T47D (cell line): ENCODE measurements around the gene MYBL2.

Experiments used
- DNase-seq, 2 experiments: peaks; one replicate each; pipeline versions ENCODE4 v3.0.0 to v3.0.0-alpha.2; 2011 to 2012; ENCODE audit warnings: low read depth in 1 of 2, low spot score in 1 of 2
- JUND ChIP-seq: IDR thresholded peaks from 2 replicates; pipeline ENCODE4 v1.6.1; 2012; ENCODE audit warnings: low read depth
- in situ Hi-C: cut with HindIII; loops from 2 replicates; pipeline ENCODE4 v1.10.0; 2016; ENCODE audit warnings: low sequenced_read_pairs, low pct_unique_long_range_greater_than_20kb

Gene MYBL2

GRCh38 chr20:43731927-43732326, 65.0 kb downstream of the MYBL2 start:
- in situ Hi-C loops: no loop called here
- no peak for DNase-seq
- TF ChIP-seq JUND: no peak

- in situ Hi-C loops: no loop called here
- no peak for TF ChIP-seq JUND
- peak in 1 of 2 experiments; percentile 47 for DNase-seq
These were observed 69.8 kb downstream of the MYBL2 start for GRCh38 chr20:43736588-43737158.

GRCh38 chr20:43737925-43738324, 71.0 kb downstream of the MYBL2 start:
- DNase-seq: no peak
- in situ Hi-C loops: no loop called here
- TF ChIP-seq JUND: no peak

- no peak for TF ChIP-seq JUND
- no peak for DNase-seq
- in situ Hi-C loops: no loop called here
These were observed 72.3 kb downstream of the MYBL2 start for GRCh38 chr20:43739148-43739749.

GRCh38 chr20:43740642-43741041, 73.7 kb downstream of the MYBL2 start:
- in situ Hi-C loops: no loop called here
- DNase-seq: no peak

GRCh38 chr20:43744151-43744611, 77.3 kb downstream of the MYBL2 start:
- DNase-seq: no peak
- in situ Hi-C loops: no loop called here
- no peak for TF ChIP-seq JUND

More at GRCh38 chr20:43740642-43741041, 73.7 kb downstream of the MYBL2 start:
- TF ChIP-seq JUND: no peak

- in situ Hi-C loops: no loop called here
- DNase-seq: no peak
- TF ChIP-seq JUND: no peak
These were observed 78.2 kb downstream of the MYBL2 start for GRCh38 chr20:43744966-43745730.

- no peak for TF ChIP-seq JUND
- no peak for DNase-seq
- in situ Hi-C loops: no loop called here
These were observed 79.6 kb downstream of the MYBL2 start for GRCh38 chr20:43746344-43747137.

GRCh38 chr20:43748274-43748673, 81.4 kb downstream of the MYBL2 start:
- in situ Hi-C loops: no loop called here
- DNase-seq: no peak
- TF ChIP-seq JUND: no peak

- no peak for TF ChIP-seq JUND
- peak; percentile 75 to 90 for DNase-seq
- in situ Hi-C loops: no loop called here
These were observed 82.9 kb downstream of the MYBL2 start for GRCh38 chr20:43749734-43750294.

GRCh38 chr20:43750774-43751166, 83.9 kb downstream of the MYBL2 start:
- no peak for TF ChIP-seq JUND
- in situ Hi-C loops: no loop called here
- no peak for DNase-seq

- TF ChIP-seq JUND: no peak
- in situ Hi-C loops: no loop called here
- DNase-seq: no peak
These were observed 84.5 kb downstream of the MYBL2 start for GRCh38 chr20:43751167-43752050.
